Measurements from ENCODE around the gene ZNF668. TPM values are rescaled to one million over a fixed set of nuclear protein-coding genes. Genes with fewer than 3 reads are reported as not detected.
A peak's percentile ranks its signal among the peaks of the same experiment; 100 is the strongest.

ZNF668 gene
- 45.4 and 65.3 TPM in 2 replicates for total RNA-seq
- polyA plus RNA-seq (2012): 56.4 TPM

GRCh38 chr16:31073970-31074813 is at the start of gene ZNF668, which contains the start of gene ZNF646:
Gene ZNF668 (minus strand): TSS chr16:31074240. CDS start chr16:31064459, 9,781 bp downstream.
Gene ZNF646 (plus strand): TSS chr16:31074422. CDS start chr16:31076325, 1,903 bp downstream.
- DNase-seq (ENCODE audit: low read depth): peak; percentile 99

GRCh38 chr16:31120129-31120528 is 46.1 kb upstream of the ZNF668 start:
- DNase-seq (ENCODE audit: low read depth): no peak

- peak; percentile 44 for DNase-seq (ENCODE audit: low read depth)
Measured at GRCh38 chr16:31118223-31119155, 44.4 kb upstream of the ZNF668 start.

GRCh38 chr16:31117384-31118222 is 43.6 kb upstream of the ZNF668 start, which contains the start of gene KAT8:
Gene KAT8 (plus strand): TSS chr16:31117664. CDS start chr16:31117682, 18 bp downstream.
- DNase-seq (ENCODE audit: low read depth): peak; percentile 99

- no peak for DNase-seq (ENCODE audit: low read depth)
Measured at GRCh38 chr16:31114468-31114867, 40.4 kb upstream of the ZNF668 start.

- peak; percentile 78 for DNase-seq (ENCODE audit: low read depth)
Measured at GRCh38 chr16:31113121-31114120, 39.4 kb upstream of the ZNF668 start.

GRCh38 chr16:31112711-31113110 is 38.7 kb upstream of the ZNF668 start:
- no peak for DNase-seq (ENCODE audit: low read depth)

- no peak for DNase-seq (ENCODE audit: low read depth)
Measured at GRCh38 chr16:31111881-31112466, 37.9 kb upstream of the ZNF668 start.

- peak; percentile 98 for DNase-seq (ENCODE audit: low read depth)
Measured at GRCh38 chr16:31110106-31111034, 36.3 kb upstream of the ZNF668 start.

GRCh38 chr16:31109622-31110021 is 35.6 kb upstream of the ZNF668 start:
- DNase-seq (ENCODE audit: low read depth): no peak

GRCh38 chr16:31108794-31109558 is 34.9 kb upstream of the ZNF668 start:
- no peak for DNase-seq (ENCODE audit: low read depth)

- peak; percentile 82 for DNase-seq (ENCODE audit: low read depth)
Measured at GRCh38 chr16:31108035-31108793, 34.2 kb upstream of the ZNF668 start, which contains the start of gene BCKDK. Gene BCKDK (plus strand): TSS chr16:31108386. CDS start chr16:31109224, 838 bp downstream.

GRCh38 chr16:31107465-31107867 is 33.4 kb upstream of the ZNF668 start:
- DNase-seq (ENCODE audit: low read depth): no peak

GRCh38 chr16:31106509-31107464 is 32.7 kb upstream of the ZNF668 start:
- no peak for DNase-seq (ENCODE audit: low read depth)

GRCh38 chr16:31105677-31106213 is 31.7 kb upstream of the ZNF668 start:
- peak; percentile 81 for DNase-seq (ENCODE audit: low read depth)

Data from myocyte (in vitro differentiated cells).